Measurements from ENCODE around the gene OR10J1.
"Not testable (repeated sequence)": the region's sequence is repeated elsewhere in the genome, so short reads cannot be mapped to it uniquely, and the experiment has no call there.

Gene OR10J1

DNA sequence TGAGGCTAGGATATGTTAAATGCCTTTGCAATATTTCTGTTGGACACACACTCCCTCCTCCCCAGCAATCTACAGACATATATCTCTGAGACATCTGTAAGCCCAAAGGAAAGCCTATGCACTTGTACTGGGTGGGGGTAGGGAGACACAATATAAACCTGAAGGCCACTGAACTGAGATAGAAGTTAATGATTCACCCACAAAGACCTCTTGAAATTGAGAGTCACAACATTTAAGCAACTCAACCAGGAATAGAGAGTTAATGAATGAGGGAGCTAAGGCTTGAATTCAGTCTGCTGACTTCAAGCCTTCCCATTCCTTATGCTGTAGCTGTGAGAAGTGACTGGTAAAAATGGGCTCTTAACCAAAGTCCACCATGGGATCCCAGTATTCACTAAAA lies 5.0 kb downstream of the OR10J1 start:
- H3K4me3 ChIP-seq (ENCODE audit: low read depth, low read length), result no peak overlapping the region
- TF ChIP-seq, protein P1, sequence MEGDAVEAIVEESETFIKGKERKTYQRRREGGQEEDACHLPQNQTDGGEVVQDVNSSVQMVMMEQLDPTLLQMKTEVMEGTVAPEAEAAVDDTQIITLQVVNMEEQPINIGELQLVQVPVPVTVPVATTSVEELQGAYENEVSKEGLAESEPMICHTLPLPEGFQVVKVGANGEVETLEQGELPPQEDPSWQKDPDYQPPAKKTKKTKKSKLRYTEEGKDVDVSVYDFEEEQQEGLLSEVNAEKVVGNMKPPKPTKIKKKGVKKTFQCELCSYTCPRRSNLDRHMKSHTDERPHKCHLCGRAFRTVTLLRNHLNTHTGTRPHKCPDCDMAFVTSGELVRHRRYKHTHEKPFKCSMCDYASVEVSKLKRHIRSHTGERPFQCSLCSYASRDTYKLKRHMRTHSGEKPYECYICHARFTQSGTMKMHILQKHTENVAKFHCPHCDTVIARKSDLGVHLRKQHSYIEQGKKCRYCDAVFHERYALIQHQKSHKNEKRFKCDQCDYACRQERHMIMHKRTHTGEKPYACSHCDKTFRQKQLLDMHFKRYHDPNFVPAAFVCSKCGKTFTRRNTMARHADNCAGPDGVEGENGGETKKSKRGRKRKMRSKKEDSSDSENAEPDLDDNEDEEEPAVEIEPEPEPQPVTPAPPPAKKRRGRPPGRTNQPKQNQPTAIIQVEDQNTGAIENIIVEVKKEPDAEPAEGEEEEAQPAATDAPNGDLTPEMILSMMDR (IDR thresholded peaks at IDR 0.05; ENCODE audit: low read depth, low read length), result no peak
- no peak for DNase-seq (ENCODE audit: low read depth, low spot score)
- in situ Hi-C loops (cut with HindIII; ENCODE audit: low sequenced_read_pairs), result no loop called here

DNA sequence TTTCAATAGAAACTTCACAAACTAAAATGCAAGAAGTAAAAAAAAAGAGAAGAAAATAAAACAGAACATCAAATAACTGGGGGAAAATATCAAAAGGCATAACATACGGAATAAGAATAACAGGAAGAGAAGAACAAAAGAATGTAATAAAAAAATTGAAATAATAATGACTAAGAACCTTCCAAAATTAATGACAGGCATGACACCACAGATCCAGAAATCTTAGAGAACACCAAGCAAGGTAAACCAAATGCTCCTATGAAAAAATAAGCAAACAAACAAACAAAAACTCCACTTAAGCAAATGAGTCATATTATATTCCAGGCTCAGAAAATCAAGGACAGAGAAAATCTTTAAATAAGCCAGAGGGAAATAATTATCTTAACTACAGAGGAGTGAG lies 8.7 kb downstream of the OR10J1 start:
- in situ Hi-C loops (cut with HindIII; ENCODE audit: low sequenced_read_pairs), result no loop called here
- TF ChIP-seq, protein P1 (IDR thresholded peaks at IDR 0.05; ENCODE audit: low read depth, low read length), result no peak
- no peak overlapping the region for H3K4me3 ChIP-seq (ENCODE audit: low read depth, low read length)
- DNase-seq (ENCODE audit: low read depth, low spot score), result no peak

DNA sequence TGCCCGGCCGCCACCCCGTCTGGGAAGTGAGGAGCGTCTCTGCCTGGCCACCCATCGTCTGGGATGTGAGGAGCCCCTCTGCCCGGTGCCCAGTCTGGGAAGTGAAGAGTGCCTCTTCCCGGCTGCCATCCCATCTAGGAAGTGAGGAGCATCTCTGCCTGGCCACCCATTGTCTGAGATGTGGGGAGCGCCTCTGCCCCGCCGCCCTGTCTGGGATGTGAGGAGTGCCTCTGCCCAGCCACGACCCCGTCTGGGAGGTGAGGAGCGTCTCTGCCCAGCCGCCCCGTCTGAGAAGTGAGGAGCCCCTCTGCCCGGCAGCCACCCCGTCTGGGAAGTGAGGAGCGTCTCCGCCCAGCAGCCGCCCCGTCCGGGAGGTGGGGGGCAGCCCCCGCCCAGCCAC lies 10.1 kb downstream of the OR10J1 start:
- in situ Hi-C loops (cut with HindIII; ENCODE audit: low sequenced_read_pairs), result not testable (repeated sequence)

DNA sequence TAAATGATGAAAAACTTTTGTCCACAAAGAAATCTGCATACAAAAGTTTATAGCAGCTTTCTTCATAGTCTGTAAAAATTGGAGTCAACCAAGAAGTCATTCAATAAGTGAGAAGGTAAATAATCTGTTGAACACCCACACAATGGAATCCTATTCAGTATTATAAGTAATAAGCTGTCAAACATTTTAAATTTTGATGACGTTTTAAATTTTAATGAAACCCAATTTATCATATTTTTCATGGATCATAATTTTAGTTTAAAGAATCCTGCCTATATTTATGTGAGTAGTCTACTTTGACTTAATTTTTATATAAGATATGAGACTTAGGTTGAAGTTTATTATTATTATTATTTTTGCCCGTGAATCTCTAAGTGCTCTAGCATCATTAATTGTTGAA lies 20.0 kb downstream of the OR10J1 start:
- in situ Hi-C loops (cut with HindIII; ENCODE audit: low sequenced_read_pairs), result no loop called here
- DNase-seq (ENCODE audit: low read depth, low spot score), result no peak

More for the DNA sequence above, 10.1 kb downstream of the OR10J1 start:
- DNase-seq (ENCODE audit: low read depth, low spot score); H3K4me3 ChIP-seq (ENCODE audit: low read depth, low read length): not testable (repeated sequence)

DNA sequence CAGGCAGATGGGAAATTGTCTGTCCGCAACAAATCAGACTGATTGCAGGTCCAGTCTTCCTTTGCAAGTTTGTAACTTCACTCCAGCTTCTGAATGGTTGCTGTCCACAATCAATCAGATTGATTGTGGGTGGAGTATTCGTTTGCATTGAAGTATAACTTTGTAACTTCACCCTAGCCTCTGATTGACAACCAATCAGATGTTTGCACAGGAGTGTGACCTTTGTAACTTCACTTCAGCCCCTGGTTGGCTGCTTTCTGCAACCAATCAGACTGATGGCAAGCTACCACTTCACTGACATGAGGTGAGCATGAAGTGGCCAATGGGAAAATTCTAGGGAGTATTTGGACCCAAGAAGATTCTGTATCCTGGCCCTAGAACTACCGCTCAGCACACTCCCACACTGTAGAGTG lies 25.7 kb downstream of the OR10J1 start:
- in situ Hi-C loops (cut with HindIII; ENCODE audit: low sequenced_read_pairs), result no loop called here
- TF ChIP-seq, protein P1 (IDR thresholded peaks at IDR 0.05; ENCODE audit: low read depth, low read length), result no peak
- no peak for DNase-seq (ENCODE audit: low read depth, low spot score)
- H3K4me3 ChIP-seq (ENCODE audit: low read depth, low read length), result no peak overlapping the region

More for the DNA sequence above, 20.0 kb downstream of the OR10J1 start:
- TF ChIP-seq, protein P1 (IDR thresholded peaks at IDR 0.05; ENCODE audit: low read depth, low read length), result no peak
- H3K4me3 ChIP-seq (ENCODE audit: low read depth, low read length), result no peak overlapping the region

DNA sequence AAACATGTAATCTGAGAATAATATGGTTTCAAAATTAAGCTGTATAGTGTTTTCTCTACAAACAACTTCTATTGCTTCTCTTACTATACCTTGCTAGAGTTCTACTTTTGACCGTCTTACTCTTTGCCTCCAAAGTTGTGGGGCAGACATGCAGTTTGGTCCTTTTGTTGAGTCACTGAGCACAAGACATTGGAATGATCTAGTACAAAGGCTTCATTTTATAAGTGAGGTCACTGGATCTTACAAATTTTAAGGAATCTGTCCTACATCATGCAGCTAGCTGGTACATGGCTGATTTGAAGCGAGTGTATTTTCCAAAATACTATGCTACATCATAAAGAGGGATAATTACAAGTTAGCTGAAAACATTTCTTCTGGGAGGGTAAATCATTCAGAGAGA lies 28.8 kb downstream of the OR10J1 start:
- no peak for DNase-seq (ENCODE audit: low read depth, low spot score)
- in situ Hi-C loops (cut with HindIII; ENCODE audit: low sequenced_read_pairs), result no loop called here
- no peak overlapping the region for H3K4me3 ChIP-seq (ENCODE audit: low read depth, low read length)
- TF ChIP-seq, protein P1 (IDR thresholded peaks at IDR 0.05; ENCODE audit: low read depth, low read length), result no peak

DNA sequence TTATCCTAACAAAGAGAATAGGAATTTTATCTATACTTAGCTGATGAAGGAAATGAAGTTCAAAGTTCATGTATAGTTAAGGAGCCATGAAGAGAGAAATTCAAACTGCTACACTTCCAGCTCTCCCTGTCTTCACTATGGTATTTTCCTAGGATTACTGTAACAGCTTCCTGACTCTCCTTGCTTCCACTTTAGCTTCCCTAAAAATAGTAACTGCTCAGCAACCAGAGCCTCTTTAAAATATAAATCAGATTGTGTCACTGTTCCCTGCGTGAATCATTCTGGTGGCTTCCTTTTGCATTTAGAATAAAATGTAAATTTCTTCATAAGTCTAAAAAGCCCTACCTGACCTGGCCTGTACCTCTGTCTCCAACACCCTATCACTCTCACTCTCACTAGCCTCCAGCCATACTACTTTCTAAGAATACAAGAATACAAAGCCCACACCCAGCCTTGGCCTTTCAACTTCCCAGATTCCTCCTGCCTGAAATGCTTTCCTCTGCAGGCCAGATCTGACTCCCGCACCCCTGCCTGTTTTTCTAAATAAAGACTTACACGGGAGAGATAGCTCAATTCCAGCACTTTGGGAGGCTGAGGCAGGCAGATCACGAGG lies 30.5 kb downstream of the OR10J1 start:
- DNase-seq (ENCODE audit: low read depth, low spot score), result peak; percentile 10
- no peak overlapping the region for H3K4me3 ChIP-seq (ENCODE audit: low read depth, low read length)
- in situ Hi-C loops (cut with HindIII; ENCODE audit: low sequenced_read_pairs), result no loop called here
- TF ChIP-seq, protein P1 (IDR thresholded peaks at IDR 0.05; ENCODE audit: low read depth, low read length), result no peak
